Adrenal gland (tissue), 5 donors: ENCODE data around the gene EXOC6B.

ENCODE experiments used
- CTCF ChIP-seq, 6 experiments: fragments of 450-650 bp in 4 of 6; fragments of 200-600 bp in 2 of 6; sonication (generic) in 1 of 6; IDR thresholded peaks; 1 replicate in 5 of 6; 2 replicates in 1 of 6; pipeline versions ENCODE4 v1.5.1 to v1.8.0; 2016 to 2021; ENCODE audit warnings: antibody characterized with exemption in 6 of 6, mild to moderate bottlenecking in 2 of 6, moderate library complexity in 1 of 6
- POLR2A ChIP-seq, 2 donors: fragments of 450-650 bp; IDR thresholded peaks; one replicate each; pipeline ENCODE4 v1.6.1; 2017; ENCODE audit warnings: antibody characterized with exemption in 2 of 2, mild to moderate bottlenecking in 2 of 2, moderate library complexity in 1 of 2
- donor health status: DM: no; HTN: no; CAD: no.

DNA sequence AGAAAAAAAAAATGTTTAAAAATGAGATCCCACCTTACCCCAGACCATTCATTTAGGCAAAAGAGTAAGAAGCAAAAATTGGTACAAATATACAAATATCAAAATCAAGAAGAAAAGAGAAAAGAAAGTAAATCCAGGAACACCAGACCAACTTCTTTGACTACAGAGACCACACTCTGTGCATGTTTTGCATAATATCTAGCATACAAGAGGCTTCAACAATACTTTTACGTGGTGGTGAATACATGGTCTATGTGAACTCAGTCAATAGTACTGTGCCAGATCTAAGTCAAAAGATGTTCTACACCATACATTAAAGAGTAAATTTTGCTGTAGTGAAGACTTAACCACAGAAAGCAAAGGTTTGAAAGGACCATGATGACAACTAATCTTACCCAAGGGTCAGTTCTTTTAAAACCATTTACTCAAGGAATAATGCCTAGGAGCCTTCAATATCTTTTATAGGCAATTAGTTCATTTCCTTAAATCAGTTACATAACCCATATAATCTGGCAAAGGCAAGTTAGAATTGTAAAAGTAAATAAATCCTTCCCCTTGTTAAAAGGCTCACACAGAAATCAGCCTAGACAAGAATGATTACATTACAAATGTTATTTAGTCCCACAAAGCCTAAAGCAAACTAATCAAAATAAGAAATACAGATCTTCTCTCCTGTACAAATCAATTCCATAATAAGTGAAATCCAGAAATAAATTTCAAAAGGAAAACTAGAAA, 115.2 kb downstream of the EXOC6B start:
- TF ChIP-seq POLR2A (IDR thresholded peaks at IDR 0.05) (no peak), CTCF (IDR thresholded peaks at IDR 0.05) (no peak)
